Measurements from ENCODE around the gene DAP.

The DAP gene

GRCh38 chr5:10760096-10760920 lies 726 bp downstream of the DAP start:
- peak; percentile 38 to 66 for DNase-seq

- DNase-seq: no peak
Observed at GRCh38 chr5:10759111-10759510, 1.9 kb downstream of the DAP start.

GRCh38 chr5:10757922-10758555 lies 3.0 kb downstream of the DAP start:
- DNase-seq: no peak

GRCh38 chr5:10757043-10757442 lies 4.0 kb downstream of the DAP start:
- no peak for DNase-seq

- no peak for DNase-seq
Observed at GRCh38 chr5:10756549-10756948, 4.5 kb downstream of the DAP start.

GRCh38 chr5:10753178-10753577 lies 7.9 kb downstream of the DAP start:
- no peak for DNase-seq

- no peak for DNase-seq
Observed at GRCh38 chr5:10752451-10752850, 8.6 kb downstream of the DAP start.

- no peak for DNase-seq
Observed at GRCh38 chr5:10750909-10751308, 10.1 kb downstream of the DAP start.

GRCh38 chr5:10747678-10748622 lies 13.1 kb downstream of the DAP start:
- no peak for DNase-seq

GRCh38 chr5:10746711-10747110 lies 14.3 kb downstream of the DAP start:
- no peak for DNase-seq

GRCh38 chr5:10745133-10745532 lies 15.9 kb downstream of the DAP start:
- no peak for DNase-seq

GRCh38 chr5:10744681-10745080 lies 16.4 kb downstream of the DAP start:
- no peak for DNase-seq

- DNase-seq: no peak
Observed at GRCh38 chr5:10743951-10744350, 17.1 kb downstream of the DAP start.

- DNase-seq: no peak
Observed at GRCh38 chr5:10743526-10743925, 17.5 kb downstream of the DAP start.

- DNase-seq: no peak
Observed at GRCh38 chr5:10741661-10742060, 19.4 kb downstream of the DAP start.

GRCh38 chr5:10740384-10740783 lies 20.6 kb downstream of the DAP start:
- no peak for DNase-seq

GRCh38 chr5:10737880-10738279 lies 23.2 kb downstream of the DAP start:
- no peak for DNase-seq

GRCh38 chr5:10736808-10737207 lies 24.2 kb downstream of the DAP start:
- DNase-seq: no peak

- DNase-seq: peak in 1 of 2 experiments; percentile 21
Observed at GRCh38 chr5:10736354-10736753, 24.7 kb downstream of the DAP start.

GRCh38 chr5:10735569-10736276 lies 25.3 kb downstream of the DAP start:
- DNase-seq: no peak

GRCh38 chr5:10734832-10735523 lies 26.1 kb downstream of the DAP start:
- DNase-seq: no peak

All from NCI-H524 (cell line).